ENCODE measurements around the gene KRTAP10-3. TPM values are rescaled to one million over a fixed set of nuclear protein-coding genes. Genes with fewer than 3 reads are reported as not detected.

Gene KRTAP10-3
- total RNA-seq, 1 experiment from 2014 or later: not detected

DNA sequence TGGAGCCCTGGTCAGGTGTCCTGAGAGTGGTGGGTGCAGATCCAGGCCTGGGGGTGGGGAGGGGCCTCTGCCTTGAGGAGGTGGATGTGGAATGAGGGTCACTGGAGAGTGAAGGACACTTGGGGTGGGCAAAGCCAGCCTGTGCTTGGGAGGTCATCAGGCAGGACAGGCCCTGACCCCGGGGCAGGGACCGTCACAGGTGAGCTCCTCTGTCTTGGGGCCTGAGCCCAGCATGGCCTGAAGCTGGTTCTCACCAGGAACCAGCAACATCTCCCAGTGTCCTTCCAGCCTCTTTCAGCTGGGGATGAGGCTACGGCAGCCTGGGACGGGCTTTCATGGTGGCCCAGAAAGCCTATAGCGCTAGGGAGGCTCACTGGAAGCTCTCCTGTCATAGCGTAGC, 6.5 kb downstream of the KRTAP10-3 start:
- Histone ChIP-seq H3K36me3 (ENCODE audit: control insufficient read depth, insufficient read depth, low read length) (no peaks in the 10 kb centered on the region), H3K27me3 (ENCODE audit: control insufficient read depth, insufficient read depth, low read length) (no peaks in the 10 kb centered on the region), H3K4me1 (ENCODE audit: control insufficient read depth, insufficient read depth, low read length) (no peaks in the 10 kb centered on the region), H3K4me3 (ENCODE audit: low read depth in 2 of 2, low read length in 2 of 2) (no peak overlapping the region), H3K27ac (ENCODE audit: low read length) (no peak overlapping the region), H3K9me3 (ENCODE audit: control insufficient read depth, insufficient read depth, low read depth, low read length) (no peaks in the 10 kb centered on the region)
- DNase-seq (ENCODE audit: low read depth, low spot score) (no peak), ATAC-seq (no peak)
- POLR2A ChIA-PET: no interaction called here
- intact Hi-C loops (cut with micrococcal nuclease; ENCODE audit: unreplicated experiment): no loop called here
- CTCF ChIA-PET: no interaction called here
- TF ChIP-seq, protein P1, sequence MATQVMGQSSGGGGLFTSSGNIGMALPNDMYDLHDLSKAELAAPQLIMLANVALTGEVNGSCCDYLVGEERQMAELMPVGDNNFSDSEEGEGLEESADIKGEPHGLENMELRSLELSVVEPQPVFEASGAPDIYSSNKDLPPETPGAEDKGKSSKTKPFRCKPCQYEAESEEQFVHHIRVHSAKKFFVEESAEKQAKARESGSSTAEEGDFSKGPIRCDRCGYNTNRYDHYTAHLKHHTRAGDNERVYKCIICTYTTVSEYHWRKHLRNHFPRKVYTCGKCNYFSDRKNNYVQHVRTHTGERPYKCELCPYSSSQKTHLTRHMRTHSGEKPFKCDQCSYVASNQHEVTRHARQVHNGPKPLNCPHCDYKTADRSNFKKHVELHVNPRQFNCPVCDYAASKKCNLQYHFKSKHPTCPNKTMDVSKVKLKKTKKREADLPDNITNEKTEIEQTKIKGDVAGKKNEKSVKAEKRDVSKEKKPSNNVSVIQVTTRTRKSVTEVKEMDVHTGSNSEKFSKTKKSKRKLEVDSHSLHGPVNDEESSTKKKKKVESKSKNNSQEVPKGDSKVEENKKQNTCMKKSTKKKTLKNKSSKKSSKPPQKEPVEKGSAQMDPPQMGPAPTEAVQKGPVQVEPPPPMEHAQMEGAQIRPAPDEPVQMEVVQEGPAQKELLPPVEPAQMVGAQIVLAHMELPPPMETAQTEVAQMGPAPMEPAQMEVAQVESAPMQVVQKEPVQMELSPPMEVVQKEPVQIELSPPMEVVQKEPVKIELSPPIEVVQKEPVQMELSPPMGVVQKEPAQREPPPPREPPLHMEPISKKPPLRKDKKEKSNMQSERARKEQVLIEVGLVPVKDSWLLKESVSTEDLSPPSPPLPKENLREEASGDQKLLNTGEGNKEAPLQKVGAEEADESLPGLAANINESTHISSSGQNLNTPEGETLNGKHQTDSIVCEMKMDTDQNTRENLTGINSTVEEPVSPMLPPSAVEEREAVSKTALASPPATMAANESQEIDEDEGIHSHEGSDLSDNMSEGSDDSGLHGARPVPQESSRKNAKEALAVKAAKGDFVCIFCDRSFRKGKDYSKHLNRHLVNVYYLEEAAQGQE (IDR thresholded peaks at IDR 0.05; ENCODE audit: insufficient read depth in 1 of 2, low read depth in 2 of 2, low read length in 1 of 2): no peak
- TF ChIP-seq TCF7L2 (IDR thresholded peaks at IDR 0.05; ENCODE audit: low read depth, low read length): no peak
- TF ChIP-seq, protein P2, sequence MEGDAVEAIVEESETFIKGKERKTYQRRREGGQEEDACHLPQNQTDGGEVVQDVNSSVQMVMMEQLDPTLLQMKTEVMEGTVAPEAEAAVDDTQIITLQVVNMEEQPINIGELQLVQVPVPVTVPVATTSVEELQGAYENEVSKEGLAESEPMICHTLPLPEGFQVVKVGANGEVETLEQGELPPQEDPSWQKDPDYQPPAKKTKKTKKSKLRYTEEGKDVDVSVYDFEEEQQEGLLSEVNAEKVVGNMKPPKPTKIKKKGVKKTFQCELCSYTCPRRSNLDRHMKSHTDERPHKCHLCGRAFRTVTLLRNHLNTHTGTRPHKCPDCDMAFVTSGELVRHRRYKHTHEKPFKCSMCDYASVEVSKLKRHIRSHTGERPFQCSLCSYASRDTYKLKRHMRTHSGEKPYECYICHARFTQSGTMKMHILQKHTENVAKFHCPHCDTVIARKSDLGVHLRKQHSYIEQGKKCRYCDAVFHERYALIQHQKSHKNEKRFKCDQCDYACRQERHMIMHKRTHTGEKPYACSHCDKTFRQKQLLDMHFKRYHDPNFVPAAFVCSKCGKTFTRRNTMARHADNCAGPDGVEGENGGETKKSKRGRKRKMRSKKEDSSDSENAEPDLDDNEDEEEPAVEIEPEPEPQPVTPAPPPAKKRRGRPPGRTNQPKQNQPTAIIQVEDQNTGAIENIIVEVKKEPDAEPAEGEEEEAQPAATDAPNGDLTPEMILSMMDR (IDR thresholded peaks at IDR 0.05): no peak
- no peak for TF ChIP-seq POLR2AphosphoS5 (IDR thresholded peaks at IDR 0.05; ENCODE audit: low read depth, low read length)
- TF ChIP-seq SIN3A (IDR thresholded peaks at IDR 0.05; ENCODE audit: borderline replicate concordance, insufficient read depth, low read depth, low read length): no peak
- BruUV-seq (replicated peaks): no TSS peak
- in situ Hi-C loops (cut with HindIII; ENCODE audit: low pct_unique_long_range_greater_than_20kb, low sequenced_read_pairs): no loop called here

DNA sequence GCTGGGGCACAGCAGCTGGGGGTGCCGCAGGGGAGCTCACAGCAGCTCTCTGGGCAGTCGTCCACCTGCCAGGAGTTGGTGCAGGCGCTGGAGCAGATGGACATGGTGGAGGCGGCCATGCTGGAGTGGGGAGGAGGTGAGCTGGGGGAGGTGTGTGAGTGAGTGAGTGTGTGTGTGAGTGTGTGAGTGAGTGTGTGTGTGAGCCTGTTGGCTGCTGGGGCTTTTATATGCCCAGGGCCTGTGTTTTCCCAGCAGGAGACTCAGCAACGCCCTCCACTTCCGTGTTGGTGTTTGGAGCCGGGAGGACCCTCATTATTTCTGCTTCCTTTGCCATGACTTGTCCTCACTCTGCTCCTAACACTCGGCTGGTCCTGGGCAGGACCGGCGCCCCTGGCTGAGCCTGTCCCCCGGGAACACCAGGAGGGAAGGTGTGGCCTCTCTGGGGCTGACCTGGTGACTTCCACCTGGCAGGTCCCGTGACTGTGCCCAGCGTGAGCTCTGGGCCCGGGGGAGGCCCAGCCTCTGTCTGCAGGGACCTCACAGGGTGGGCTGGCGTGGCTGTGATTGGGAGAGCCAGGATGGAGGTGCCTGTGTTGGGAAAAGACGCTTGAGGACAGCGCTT, 7.1 kb downstream of the KRTAP10-3 start, which contains the start of gene KRTAP10-2:
Gene KRTAP10-2, minus strand, starts transcription at position 166 of the 622 bp plus-strand sequence. Its CDS starts 47 bp downstream, at position 119.
- no peaks in the 10 kb centered on the region for H3K9me3 ChIP-seq (ENCODE audit: control insufficient read depth, insufficient read depth, low read depth, low read length)
- no peak within 1 kb of the TSS for H3K27ac ChIP-seq (ENCODE audit: low read length)
- no peaks in the 10 kb centered on the region for H3K27me3 ChIP-seq (ENCODE audit: control insufficient read depth, insufficient read depth, low read length)
- no TSS peak for BruUV-seq (replicated peaks)
- intact Hi-C loops (cut with micrococcal nuclease; ENCODE audit: unreplicated experiment): no loop called here
- no peaks in the 10 kb centered on the region for H3K36me3 ChIP-seq (ENCODE audit: control insufficient read depth, insufficient read depth, low read length)
- DNase-seq (ENCODE audit: low read depth, low spot score): no peak
- ATAC-seq: no peak
- POLR2A ChIA-PET: no interaction called here
- no peaks in the 10 kb centered on the region for H3K4me1 ChIP-seq (ENCODE audit: control insufficient read depth, insufficient read depth, low read length)
- CTCF ChIA-PET: no interaction called here
- in situ Hi-C loops (cut with HindIII; ENCODE audit: low pct_unique_long_range_greater_than_20kb, low sequenced_read_pairs): no loop called here
- TF ChIP-seq SIN3A (IDR thresholded peaks at IDR 0.05; ENCODE audit: borderline replicate concordance, insufficient read depth, low read depth, low read length): no peak
- TF ChIP-seq, protein P1 (IDR thresholded peaks at IDR 0.05; ENCODE audit: insufficient read depth in 1 of 2, low read depth in 2 of 2, low read length in 1 of 2): no peak
- TF ChIP-seq, protein P2 (IDR thresholded peaks at IDR 0.05): no peak
- no peak for TF ChIP-seq POLR2AphosphoS5 (IDR thresholded peaks at IDR 0.05; ENCODE audit: low read depth, low read length)
- no peak for TF ChIP-seq TCF7L2 (IDR thresholded peaks at IDR 0.05; ENCODE audit: low read depth, low read length)
- no peak within 1 kb of the TSS for H3K4me3 ChIP-seq (ENCODE audit: low read depth in 2 of 2, low read length in 2 of 2)
